ENCODE measurements around the gene RNLS. TPM values are rescaled to one million over a fixed set of nuclear protein-coding genes. Genes with fewer than 3 reads are reported as not detected.

The RNLS gene
- total RNA-seq, 4 donors from 2014 or later, result 8.7 to 19.7 (median 12.9) TPM

DNA sequence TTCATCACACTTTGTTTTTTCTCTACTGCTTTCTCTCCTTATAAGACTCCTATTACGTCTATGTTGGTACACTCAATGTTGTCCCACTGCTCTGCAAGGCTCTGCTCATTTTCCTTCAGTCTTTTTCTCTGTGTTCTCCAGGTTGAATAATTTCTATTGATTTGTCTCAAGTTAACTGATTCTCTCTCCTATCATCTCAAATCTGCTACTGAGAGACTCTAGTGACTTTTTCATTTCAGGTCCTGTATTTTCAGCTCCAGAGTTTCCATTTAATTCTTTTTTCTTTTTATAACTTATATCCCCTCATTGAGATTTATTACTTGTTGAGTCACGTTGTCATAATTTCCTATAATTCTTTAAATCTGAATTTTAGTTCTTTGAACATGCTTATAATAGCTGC, 100.9 kb downstream of the RNLS start:
- no peak for DNase-seq
- Histone ChIP-seq H3K9me3 (no peaks in the 10 kb centered on the region), H3K27ac (no peak overlapping the region), H3K4me1 (no peaks in the 10 kb centered on the region), H3K4me3 (no peak overlapping the region), H3K27me3 (no peaks in the 10 kb centered on the region), H3K36me3 (no peaks in the 10 kb centered on the region)
- intact Hi-C loops (cut with DNase I; ENCODE audit: low total_unique reads), result no loop called here
- TF ChIP-seq, protein P1, sequence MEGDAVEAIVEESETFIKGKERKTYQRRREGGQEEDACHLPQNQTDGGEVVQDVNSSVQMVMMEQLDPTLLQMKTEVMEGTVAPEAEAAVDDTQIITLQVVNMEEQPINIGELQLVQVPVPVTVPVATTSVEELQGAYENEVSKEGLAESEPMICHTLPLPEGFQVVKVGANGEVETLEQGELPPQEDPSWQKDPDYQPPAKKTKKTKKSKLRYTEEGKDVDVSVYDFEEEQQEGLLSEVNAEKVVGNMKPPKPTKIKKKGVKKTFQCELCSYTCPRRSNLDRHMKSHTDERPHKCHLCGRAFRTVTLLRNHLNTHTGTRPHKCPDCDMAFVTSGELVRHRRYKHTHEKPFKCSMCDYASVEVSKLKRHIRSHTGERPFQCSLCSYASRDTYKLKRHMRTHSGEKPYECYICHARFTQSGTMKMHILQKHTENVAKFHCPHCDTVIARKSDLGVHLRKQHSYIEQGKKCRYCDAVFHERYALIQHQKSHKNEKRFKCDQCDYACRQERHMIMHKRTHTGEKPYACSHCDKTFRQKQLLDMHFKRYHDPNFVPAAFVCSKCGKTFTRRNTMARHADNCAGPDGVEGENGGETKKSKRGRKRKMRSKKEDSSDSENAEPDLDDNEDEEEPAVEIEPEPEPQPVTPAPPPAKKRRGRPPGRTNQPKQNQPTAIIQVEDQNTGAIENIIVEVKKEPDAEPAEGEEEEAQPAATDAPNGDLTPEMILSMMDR (IDR thresholded peaks at IDR 0.05), result no peak
- no peak for TF ChIP-seq POLR2A (IDR thresholded peaks at IDR 0.05)

- peaks cover 6 to 7% of the 10 kb centered on the region in 2 donors for H3K4me1 ChIP-seq
- no peaks in the 10 kb centered on the region for H3K36me3 ChIP-seq
- H3K4me3 ChIP-seq, result no peak overlapping the region
- intact Hi-C loops (cut with DNase I; ENCODE audit: low total_unique reads), result no loop called here
- no peaks in the 10 kb centered on the region for H3K27me3 ChIP-seq
- DNase-seq, result no peak
- no peak overlapping the region for H3K27ac ChIP-seq
- TF ChIP-seq, protein P1 (IDR thresholded peaks at IDR 0.05), result no peak
- no peak for TF ChIP-seq POLR2A (IDR thresholded peaks at IDR 0.05)
- no peaks in the 10 kb centered on the region for H3K9me3 ChIP-seq
Observed at GRCh38 chr10:88478256-88478655, 104.9 kb downstream of the RNLS start.

DNA sequence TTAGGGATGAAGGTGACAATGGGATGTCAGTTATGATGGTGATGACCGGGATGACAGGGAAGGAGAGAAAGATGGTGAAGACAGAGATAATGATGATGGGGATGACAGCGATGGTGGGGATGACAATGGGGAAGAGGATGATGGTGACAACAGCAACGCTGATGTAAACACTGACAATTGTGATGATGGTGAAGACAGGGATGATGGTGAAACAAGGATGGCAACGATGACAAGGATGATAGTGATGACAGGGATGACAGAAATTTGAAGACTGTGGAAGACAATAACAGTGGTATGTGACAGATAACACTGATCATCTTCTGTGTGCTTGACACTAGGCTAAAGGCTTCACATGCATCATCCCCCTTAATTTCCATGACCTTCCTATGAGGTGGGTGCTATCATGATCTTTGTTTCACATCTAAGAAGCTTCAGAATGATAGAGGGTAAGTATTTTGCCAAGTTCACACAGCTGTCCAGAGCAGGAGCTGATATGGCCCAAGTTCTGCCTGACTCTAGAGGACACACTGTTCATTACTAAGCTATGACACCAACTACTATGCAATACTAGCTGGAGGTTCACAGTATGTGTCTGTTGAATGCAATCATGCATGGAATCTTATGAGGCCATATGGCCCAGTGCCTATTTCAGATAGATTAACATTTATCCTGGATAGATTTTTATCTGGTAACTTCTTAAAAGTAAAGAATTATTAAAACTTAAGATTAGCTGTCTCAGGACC, 105.6 kb downstream of the RNLS start:
- no peak for TF ChIP-seq POLR2A (IDR thresholded peaks at IDR 0.05)
- TF ChIP-seq, protein P1 (IDR thresholded peaks at IDR 0.05), result no peak
- Histone ChIP-seq H3K9me3 (no peaks in the 10 kb centered on the region), H3K4me1 (peaks cover 6 to 7% of the 10 kb centered on the region in 2 donors), H3K27ac (no peak overlapping the region), H3K36me3 (no peaks in the 10 kb centered on the region), H3K4me3 (no peak overlapping the region), H3K27me3 (no peaks in the 10 kb centered on the region)
- intact Hi-C loops (cut with DNase I; ENCODE audit: low total_unique reads), result no loop called here
- DNase-seq, result no peak

GRCh38 chr10:88474884-88475844, 108.0 kb downstream of the RNLS start:
- H3K27me3 ChIP-seq, result no peaks in the 10 kb centered on the region
- TF ChIP-seq, protein P1 (IDR thresholded peaks at IDR 0.05), result no peak
- TF ChIP-seq POLR2A (IDR thresholded peaks at IDR 0.05), result no peak
- H3K9me3 ChIP-seq, result no peaks in the 10 kb centered on the region
- peak; percentile 62 to 75 for DNase-seq
- no peak overlapping the region for H3K4me3 ChIP-seq
- intact Hi-C loops (cut with DNase I; ENCODE audit: low total_unique reads), result no loop called here
- H3K4me1 ChIP-seq, result peaks cover 6 to 7% of the 10 kb centered on the region in 2 donors
- H3K27ac ChIP-seq, result peak overlapping the region; percentile 71 to 72
- no peaks in the 10 kb centered on the region for H3K36me3 ChIP-seq
